SU-DHL-6 (cell line): ENCODE measurements around the gene AMTN.

Experiments
- H2AFZ ChIP-seq: fragments of 200-600 bp; sonication (generic); 2 replicates; pipeline ENCODE4 v1.6.1; 2014; ENCODE audit warnings: low read depth, mild to moderate bottlenecking, moderate library complexity, mixed read lengths, antibody characterized with exemption, low read length; ENCODE audit not compliant: severe bottlenecking
- H3F3A ChIP-seq: fragments of 200-600 bp; shearing (Covaris generic); 2 replicates; pipeline ENCODE4 v1.6.0; 2016; ENCODE audit warnings: antibody characterized with exemption, mild to moderate bottlenecking; ENCODE audit not compliant: insufficient read depth
- H3K27ac ChIP-seq: fragments of 200-600 bp; sonication (generic); 2 replicates; pipeline ENCODE4 v1.5.1; 2016; ENCODE audit warnings: low read depth, mild to moderate bottlenecking, low read length, moderate library complexity, mixed read lengths
- H3K27me3 ChIP-seq: fragments of 200-600 bp; sonication (generic), shearing (Covaris generic); 2 replicates; pipeline ENCODE4 v1.6.0; 2014; ENCODE audit warnings: mild to moderate bottlenecking, low read length
- H3K36me3 ChIP-seq: fragments of 200-600 bp; sonication (generic); 2 replicates; pipeline ENCODE4 v1.6.1; 2014; ENCODE audit warnings: mild to moderate bottlenecking, low read length, mixed read lengths
- H3K4me2 ChIP-seq: fragments of 300-600, 200-600 bp; shearing (Covaris generic), sonication (generic); 2 replicates; pipeline ENCODE4 v1.6.0; 2014; ENCODE audit warnings: low read length, low read depth, mild to moderate bottlenecking; ENCODE audit not compliant: poor library complexity, severe bottlenecking
- H3K4me3 ChIP-seq: fragments of 200-600 bp; sonication (generic); 2 replicates; pipeline ENCODE4 v1.5.1; 2014; ENCODE audit warnings: antibody characterized with exemption, low read length, mild to moderate bottlenecking, mixed read lengths; ENCODE audit not compliant: insufficient read depth, poor library complexity, severe bottlenecking
- H3K79me2 ChIP-seq: fragments of 200-600 bp; sonication (generic); 2 replicates; pipeline ENCODE4 v1.6.1; 2014; ENCODE audit warnings: mild to moderate bottlenecking, low read length, moderate library complexity; ENCODE audit not compliant: insufficient read depth
- H3K9ac ChIP-seq: fragments of 200-600 bp; sonication (generic); 2 replicates; pipeline ENCODE4 v1.7.0; 2014; ENCODE audit warnings: mild to moderate bottlenecking, low read length
- H3K9me2 ChIP-seq: fragments of 200-600 bp; sonication (generic); replicated peaks from 2 replicates; pipeline ENCODE4 v1.6.1; 2014; ENCODE audit warnings: low read length; ENCODE audit not compliant: insufficient read depth
- H3K9me3 ChIP-seq: fragments of 200-600 bp; sonication (generic); 2 replicates; pipeline ENCODE4 v1.6.1; 2014; ENCODE audit warnings: low read length, mixed read lengths; ENCODE audit not compliant: insufficient read depth
- H4K20me1 ChIP-seq: fragments of 200-600 bp; sonication (generic); 2 replicates; pipeline ENCODE4 v1.6.1; 2014; ENCODE audit warnings: low read depth, mild to moderate bottlenecking, antibody characterized with exemption, low read length, moderate library complexity, mixed read lengths
- EZH2phosphoT487 ChIP-seq: fragments of 200-600 bp; sonication (generic), shearing (Covaris generic); conservative IDR thresholded peaks from 2 replicates; pipeline ENCODE4 v1.6.1; 2018; ENCODE audit warnings: mild to moderate bottlenecking, antibody characterized with exemption, low read length, moderate library complexity, mixed read lengths
- TF ChIP-seq, protein P1 (sequence below): fragments of 200-600 bp; sonication (generic); IDR thresholded peaks from one replicate; pipeline ENCODE4 v1.5.1; 2017; ENCODE audit warnings: antibody characterized with exemption, mild to moderate bottlenecking, low read length, moderate library complexity; ENCODE audit not compliant: insufficient read depth, poor library complexity, severe bottlenecking

Gene AMTN, protein sequence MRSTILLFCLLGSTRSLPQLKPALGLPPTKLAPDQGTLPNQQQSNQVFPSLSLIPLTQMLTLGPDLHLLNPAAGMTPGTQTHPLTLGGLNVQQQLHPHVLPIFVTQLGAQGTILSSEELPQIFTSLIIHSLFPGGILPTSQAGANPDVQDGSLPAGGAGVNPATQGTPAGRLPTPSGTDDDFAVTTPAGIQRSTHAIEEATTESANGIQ

DNA sequence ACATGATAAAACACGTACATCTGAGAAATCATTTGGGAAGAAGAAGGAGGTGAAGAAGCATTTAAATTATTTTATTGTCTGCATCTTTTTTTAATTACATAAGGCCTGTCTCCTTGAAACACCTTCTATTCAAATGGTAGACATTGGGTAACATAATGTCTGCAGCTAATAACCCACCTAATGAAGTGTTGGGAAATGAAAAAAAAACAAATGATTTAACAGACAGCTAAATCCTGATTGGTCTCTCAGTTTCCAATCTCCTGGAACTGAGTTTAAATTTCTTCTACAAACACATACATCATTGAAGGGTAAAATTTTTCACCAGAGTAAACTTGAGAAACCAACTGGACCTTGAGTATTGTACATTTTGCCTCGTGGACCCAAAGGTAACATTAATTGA lies at the start of gene AMTN:
Gene AMTN, plus strand, starts transcription at position 301 of the 400 bp plus-strand sequence. CDS start 209 bp downstream, outside the sequence.
- no peaks in the 10 kb centered on the region for H3K36me3 ChIP-seq
- H3K27me3 ChIP-seq, result no peaks in the 10 kb centered on the region
- no peaks in the 10 kb centered on the region for H3K79me2 ChIP-seq
- no peak for TF ChIP-seq EZH2phosphoT487
- TF ChIP-seq, protein P1, sequence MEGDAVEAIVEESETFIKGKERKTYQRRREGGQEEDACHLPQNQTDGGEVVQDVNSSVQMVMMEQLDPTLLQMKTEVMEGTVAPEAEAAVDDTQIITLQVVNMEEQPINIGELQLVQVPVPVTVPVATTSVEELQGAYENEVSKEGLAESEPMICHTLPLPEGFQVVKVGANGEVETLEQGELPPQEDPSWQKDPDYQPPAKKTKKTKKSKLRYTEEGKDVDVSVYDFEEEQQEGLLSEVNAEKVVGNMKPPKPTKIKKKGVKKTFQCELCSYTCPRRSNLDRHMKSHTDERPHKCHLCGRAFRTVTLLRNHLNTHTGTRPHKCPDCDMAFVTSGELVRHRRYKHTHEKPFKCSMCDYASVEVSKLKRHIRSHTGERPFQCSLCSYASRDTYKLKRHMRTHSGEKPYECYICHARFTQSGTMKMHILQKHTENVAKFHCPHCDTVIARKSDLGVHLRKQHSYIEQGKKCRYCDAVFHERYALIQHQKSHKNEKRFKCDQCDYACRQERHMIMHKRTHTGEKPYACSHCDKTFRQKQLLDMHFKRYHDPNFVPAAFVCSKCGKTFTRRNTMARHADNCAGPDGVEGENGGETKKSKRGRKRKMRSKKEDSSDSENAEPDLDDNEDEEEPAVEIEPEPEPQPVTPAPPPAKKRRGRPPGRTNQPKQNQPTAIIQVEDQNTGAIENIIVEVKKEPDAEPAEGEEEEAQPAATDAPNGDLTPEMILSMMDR, result no peak
- no peaks in the 10 kb centered on the region for H4K20me1 ChIP-seq
- H3K27ac ChIP-seq, result no peak within 1 kb of the TSS
- H3K4me2 ChIP-seq, result no peak within 1 kb of the TSS
- no peaks in the 10 kb centered on the region for H3K9me2 ChIP-seq
- no peaks in the 10 kb centered on the region for H3K9me3 ChIP-seq
- no peak within 1 kb of the TSS for H3K9ac ChIP-seq
- H3K4me3 ChIP-seq, result no peak within 1 kb of the TSS
- H2AFZ ChIP-seq, result no peak within 1 kb of the TSS
- no peaks in the 10 kb centered on the region for H3F3A ChIP-seq

DNA sequence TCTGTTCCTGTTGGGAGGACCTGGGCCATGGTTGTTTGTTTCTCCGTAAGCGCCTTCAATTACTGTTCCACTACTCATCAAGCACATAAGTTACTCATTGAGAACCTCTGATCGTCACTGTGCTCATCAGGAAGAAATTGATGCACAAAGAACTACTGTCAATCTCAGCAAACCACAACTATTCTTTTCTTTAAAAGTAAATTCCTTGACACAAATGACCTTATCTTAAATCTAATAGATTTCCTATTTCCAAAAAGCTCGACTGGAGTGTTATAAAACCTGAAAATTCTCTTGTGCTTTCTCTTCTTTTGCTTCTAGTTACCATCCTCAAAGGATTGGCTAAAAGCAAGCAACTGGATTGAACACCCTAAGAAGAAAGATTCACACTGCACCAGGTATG lies 46.5 kb upstream of the AMTN start, which contains the start of gene MUC7:
Gene MUC7, plus strand, starts transcription at position 301 of the 400 bp plus-strand sequence. CDS start 1,825 bp downstream, outside the sequence.
- Histone ChIP-seq H3K36me3 (no peaks in the 10 kb centered on the region), H3K79me2 (no peaks in the 10 kb centered on the region), H3K4me2 (no peak within 1 kb of the TSS), H3K9me3 (no peaks in the 10 kb centered on the region), H3K27me3 (no peaks in the 10 kb centered on the region), H4K20me1 (no peaks in the 10 kb centered on the region), H2AFZ (no peak within 1 kb of the TSS), H3F3A (no peaks in the 10 kb centered on the region), H3K27ac (no peak within 1 kb of the TSS), H3K4me3 (no peak within 1 kb of the TSS), H3K9ac (no peak within 1 kb of the TSS), H3K9me2 (no peaks in the 10 kb centered on the region)
- TF ChIP-seq EZH2phosphoT487, result no peak
- TF ChIP-seq, protein P1, result no peak

DNA sequence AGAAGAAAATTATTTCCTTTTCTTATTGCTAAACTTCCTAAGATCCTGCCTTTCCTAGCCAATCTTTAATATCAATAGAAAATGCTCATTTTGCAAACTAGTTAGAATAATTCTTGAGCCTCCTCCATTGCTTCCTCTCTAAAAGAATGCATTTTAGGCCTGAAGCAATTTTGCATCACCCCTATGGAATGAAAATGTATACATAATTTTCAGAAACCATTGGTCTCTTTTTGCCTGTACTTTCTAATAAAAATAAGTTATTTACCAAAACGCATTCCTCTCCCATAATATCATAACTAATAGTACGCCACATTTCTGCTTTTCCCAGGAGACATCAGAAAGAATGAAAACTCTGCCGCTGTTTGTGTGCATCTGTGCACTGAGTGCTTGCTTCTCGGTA lies 44.7 kb upstream of the AMTN start:
- Histone ChIP-seq H3K4me3 (no peak overlapping the region), H3K27ac (no peak overlapping the region), H4K20me1 (no peaks in the 10 kb centered on the region), H3F3A (no peaks in the 10 kb centered on the region), H2AFZ (no peak overlapping the region), H3K9ac (no peak overlapping the region), H3K9me2 (no peaks in the 10 kb centered on the region), H3K27me3 (no peaks in the 10 kb centered on the region), H3K79me2 (no peaks in the 10 kb centered on the region), H3K9me3 (no peaks in the 10 kb centered on the region), H3K36me3 (no peaks in the 10 kb centered on the region), H3K4me2 (no peak overlapping the region)
- TF ChIP-seq, protein P1, result no peak
- TF ChIP-seq EZH2phosphoT487, result no peak
